Fibroblast of skin of right quadriceps (primary cell): ENCODE data around the gene COL1A1.

ENCODE experiments used
- DNase-seq: peaks from one replicate; pipeline ENCODE4 v3.0.0-alpha.2; 2013

The COL1A1 gene

DNA sequence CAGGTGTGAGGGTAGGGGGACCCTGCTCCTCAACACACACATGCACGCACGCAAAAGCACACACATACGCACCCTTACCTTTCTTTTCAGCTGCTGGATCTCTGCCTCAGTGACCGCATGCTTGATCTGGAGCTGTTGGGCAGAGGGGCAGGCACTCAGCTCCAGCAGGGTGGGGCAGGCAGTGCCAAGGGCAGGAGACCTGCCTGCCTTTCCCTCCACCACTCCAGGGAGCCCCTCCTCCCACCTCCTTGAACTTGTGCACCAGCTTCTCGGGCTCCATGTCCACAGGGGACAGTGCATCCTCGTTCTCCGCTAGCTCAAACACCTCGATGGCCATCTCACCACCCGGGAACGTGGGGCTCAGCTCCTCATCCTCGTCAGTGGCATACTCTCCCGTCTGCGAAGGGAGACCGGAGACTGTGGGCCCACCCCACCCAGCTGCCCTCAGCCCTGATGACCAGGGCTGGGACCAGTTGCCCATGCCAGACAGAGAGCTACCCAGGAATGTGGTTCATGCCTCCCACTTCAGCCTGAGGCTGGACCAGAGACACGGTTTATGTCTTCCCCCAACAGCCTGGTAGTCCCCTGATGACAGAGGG, 62.1 kb downstream of the COL1A1 start:
- no peak for DNase-seq

DNA sequence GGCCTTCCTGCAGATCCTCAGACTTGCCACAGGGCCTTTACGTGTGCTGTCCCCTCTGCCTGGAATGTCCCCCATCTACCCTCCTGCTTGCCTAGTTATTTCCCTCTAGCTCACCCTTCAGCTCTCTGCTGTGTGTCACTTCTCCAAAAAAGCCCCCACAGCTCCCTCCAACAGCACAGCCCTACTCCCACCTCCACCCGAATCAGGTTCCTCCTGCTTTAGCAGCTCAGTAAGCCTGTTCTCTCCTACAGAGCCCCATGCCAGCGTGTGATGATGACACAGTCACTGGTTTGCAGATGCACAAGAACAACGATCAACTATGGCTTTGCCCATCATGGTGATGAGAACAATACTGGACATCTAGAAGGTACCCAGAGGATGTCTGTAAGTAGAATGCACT, 64.4 kb downstream of the COL1A1 start:
- DNase-seq = no peak

DNA sequence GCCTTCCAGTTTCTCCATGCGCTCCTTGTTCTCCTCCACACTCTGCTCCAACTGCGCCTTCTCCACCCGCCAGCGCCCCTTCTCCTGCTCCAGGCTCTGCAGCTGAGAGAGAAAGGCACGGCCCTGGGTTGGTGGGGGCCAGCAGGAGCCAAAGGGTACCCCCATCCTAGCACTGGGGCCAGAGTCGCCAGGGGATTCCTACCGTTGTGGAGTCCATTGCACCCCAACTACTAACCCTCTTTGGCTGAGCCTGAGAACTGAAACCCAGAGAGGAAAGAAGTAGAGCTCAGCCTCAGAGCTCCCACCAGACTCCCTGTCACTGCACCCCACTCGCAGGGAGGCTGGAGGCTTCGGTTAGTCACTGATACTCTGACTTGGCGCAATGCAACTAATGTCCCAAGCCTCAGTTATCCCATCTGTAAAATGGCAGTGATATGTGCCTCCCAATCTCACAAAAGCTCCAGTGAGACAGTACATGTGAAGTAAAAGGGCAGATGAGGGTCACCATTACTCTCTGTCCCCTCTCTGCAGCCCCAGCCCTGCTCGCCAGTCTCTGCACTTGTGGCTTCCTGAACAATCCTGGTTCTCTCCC, 65.2 kb downstream of the COL1A1 start:
- no peak for DNase-seq

DNA sequence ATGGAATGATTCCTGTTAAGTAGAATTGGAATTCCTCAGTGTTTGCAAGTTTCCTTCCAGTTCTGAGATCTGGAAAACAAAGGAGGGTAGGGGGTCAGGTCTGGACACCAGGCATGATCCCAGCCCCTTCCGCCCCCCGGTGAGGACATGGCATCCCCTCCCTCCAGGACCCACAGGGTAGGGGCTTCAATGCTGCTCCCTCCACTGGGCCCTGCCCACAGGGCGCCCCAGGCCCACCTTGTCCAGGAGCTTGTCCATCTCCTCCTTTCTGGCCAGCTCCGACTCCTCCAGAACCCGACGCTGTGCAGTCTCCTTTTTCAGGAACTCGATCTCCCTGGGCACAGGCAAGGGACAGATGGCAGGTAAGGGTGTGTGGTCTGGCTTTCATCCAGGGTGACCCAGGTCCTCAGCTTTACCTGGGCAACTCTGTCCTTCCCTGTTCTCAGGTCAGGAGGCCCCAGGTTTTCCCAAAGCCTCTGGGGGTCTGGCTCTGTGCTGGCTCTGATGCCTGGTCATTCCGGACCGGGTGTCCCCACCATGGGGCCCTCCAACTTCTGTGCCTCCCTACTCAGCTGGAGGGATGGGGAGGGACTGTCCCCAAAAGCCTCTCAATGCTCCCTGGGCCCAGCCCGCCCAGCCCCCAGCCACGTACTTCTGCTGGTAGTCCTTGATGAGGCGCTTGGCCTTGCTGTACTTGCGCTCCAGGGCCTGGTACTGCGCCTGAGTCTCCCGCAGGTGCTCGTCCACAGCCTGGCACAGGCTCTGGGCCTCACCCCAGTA, 65.9 kb downstream of the COL1A1 start:
- no peak for DNase-seq

DNA sequence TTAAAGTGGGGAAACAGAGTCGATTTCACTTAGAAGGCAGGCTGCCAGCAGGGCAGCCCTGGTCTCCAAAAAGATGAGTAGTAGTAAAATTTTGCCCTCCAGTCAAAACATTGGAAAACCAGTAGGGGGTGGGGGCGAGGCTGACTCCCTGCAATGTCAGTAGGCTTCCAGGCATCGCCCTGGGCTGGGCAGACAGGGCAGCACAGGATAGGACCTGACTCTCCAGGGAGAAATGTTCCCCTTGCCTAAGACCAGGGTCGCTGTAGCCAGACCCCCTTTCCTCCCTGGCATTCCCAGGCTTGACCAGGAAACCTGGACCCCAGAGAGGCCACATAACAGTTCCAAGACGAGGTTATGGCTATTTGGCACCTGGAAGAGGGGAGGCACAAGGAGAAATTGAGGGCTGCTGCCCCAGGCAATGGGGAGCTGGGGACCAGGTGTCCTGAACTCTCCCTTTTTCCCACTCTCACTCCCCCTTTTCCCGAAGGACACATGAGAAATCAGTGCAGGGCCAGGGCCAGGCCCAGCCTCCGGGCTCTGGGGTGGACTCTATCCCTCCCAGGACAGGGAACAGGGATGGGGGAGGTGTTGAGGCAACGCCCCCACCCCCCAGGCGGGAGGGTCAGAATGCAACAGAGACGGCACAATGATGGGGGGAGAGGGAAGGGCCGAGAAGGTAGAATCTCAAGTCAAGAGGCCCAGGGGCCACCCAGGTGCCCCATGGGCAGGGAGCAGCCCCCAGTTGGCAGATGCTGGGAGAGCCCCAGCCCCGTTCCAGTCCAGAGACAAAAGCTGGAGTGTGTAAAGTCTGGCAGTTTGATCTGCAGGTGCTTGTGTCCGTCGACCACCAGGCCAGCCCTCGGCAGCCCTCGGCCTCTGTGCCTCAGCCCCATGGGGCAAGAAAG, 67.0 kb downstream of the COL1A1 start:
- DNase-seq = no peak

DNA sequence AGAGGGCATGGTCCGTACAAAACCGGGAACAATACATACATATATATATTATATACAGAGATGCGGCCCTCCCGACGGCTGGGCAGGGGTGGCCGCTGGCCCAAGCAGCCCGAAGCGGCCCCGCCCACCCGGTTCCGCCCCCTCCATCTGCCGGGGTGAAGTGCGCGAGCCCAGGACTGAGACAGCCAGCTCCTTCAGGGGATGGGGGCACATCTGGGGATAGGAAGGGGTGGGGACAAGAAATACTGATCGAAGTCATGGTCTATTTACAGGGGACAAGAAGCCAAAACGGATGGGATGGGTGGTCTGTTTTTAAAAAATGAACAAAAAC, 67.7 kb downstream of the COL1A1 start:
- no peak for DNase-seq
